Activated naive CD4-positive, alpha-beta T cell treated with anti-CD3 and anti-CD28 coated beads, Interleukin-2, amount 50 U/mL, for 24 hours (primary cell): ENCODE data around the gene CNOT1.
"Not testable (repeated sequence)": the region's sequence is repeated elsewhere in the genome, so short reads cannot be mapped to it uniquely, and the experiment has no call there.

Source experiments
- H3K27ac Mint-ChIP-seq: one replicate; pipeline ENCODE4 v1.8.0; 2021; ENCODE audit warnings: mild to moderate bottlenecking, mixed read lengths
- H3K27me3 Mint-ChIP-seq: one replicate; pipeline ENCODE4 v1.8.0; 2021; ENCODE audit warnings: mixed read lengths
- H3K36me3 Mint-ChIP-seq: one replicate; pipeline ENCODE4 v1.8.0; 2021; ENCODE audit warnings: mixed read lengths
- H3K4me1 Mint-ChIP-seq: one replicate; pipeline ENCODE4 v1.8.0; 2021; ENCODE audit warnings: mixed read lengths
- H3K4me3 Mint-ChIP-seq: one replicate; pipeline ENCODE4 v1.8.0; 2021; ENCODE audit warnings: mild to moderate bottlenecking, mixed read lengths
- H3K9me3 Mint-ChIP-seq: one replicate; pipeline ENCODE4 v1.8.0; 2021; ENCODE audit warnings: mixed read lengths

Gene CNOT1

DNA sequence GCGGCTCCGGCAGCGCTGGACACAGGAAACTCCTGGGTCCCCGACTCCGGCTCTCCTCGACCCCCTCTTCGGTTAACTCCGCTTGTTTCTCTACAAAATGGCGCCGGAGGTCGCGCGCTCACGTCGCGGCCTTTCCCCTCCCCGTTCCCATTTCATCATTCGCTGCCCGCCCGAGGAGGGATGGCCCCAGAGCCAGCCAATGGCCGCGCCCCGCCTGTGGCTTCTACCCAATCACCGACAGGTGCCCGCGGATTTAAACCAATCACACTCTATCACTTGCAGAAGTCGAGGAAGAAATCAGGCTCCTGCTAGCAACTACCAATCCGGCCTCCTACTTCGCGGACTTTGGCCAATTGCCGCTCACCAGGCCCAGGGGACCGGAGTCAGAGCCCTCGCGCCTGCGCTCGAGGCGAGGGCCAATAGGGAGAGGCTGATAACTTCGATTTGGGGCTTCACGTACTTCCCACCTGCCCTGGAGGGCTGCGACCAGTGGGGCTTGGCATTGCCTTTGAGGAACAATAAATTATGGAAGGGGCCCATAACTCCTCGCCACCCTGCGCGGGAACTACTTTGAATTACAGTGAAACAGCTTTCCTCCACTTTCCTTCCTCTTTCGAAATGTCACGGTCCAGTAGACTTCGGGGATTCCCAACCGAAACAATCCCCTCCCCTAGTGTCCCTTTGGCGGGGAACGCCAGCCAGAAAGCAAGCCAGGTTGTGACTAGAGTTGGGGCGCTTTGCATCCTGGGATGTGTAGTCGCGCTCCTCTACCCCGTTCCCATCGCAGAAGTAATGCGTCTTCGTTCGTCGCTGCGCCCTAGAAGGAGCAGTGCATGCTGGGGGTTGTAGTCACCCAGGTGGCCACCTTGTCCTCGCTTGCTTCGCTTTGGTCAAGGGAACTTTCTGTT lies at the start of gene CNOT1:
CNOT1 (minus strand) TSS at position 94 of the 908 bp plus-strand sequence. CDS start 30,489 bp downstream, outside the sequence.
- Mint-ChIP-seq H3K36me3 (peaks cover 7% of the 10 kb centered on the region), H3K27me3 (no peaks in the 10 kb centered on the region), H3K4me3 (peak within 1 kb of the TSS; percentile 99), H3K27ac (peak within 1 kb of the TSS; percentile 100), H3K9me3 (no peaks in the 10 kb centered on the region), H3K4me1 (peaks cover 29% of the 10 kb centered on the region)

DNA sequence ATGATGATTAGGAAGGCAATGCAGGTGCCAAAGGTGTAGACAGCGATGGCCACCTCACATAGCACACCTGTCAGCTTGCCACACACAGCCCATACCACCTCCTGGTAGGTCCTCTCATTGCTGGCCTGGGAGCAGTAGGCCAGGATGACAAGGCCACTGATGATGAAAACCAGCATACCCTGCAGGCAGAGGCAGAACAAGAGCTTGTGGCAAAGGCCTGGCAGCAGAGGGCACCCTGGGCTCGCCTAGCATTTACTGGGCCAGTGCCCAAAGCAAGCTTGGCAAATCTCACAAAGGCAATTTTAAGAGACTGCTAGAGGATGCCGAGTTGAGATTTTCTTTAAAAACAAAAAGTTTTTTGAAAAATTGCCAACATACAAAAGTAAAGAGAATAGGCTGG lies 49.1 kb upstream of the CNOT1 start:
- peaks cover 6% of the 10 kb centered on the region for H3K36me3 Mint-ChIP-seq
- peaks cover 17% of the 10 kb centered on the region for H3K4me1 Mint-ChIP-seq
- no peak overlapping the region for H3K27ac Mint-ChIP-seq
- no peak overlapping the region for H3K4me3 Mint-ChIP-seq
- H3K27me3 Mint-ChIP-seq = no peaks in the 10 kb centered on the region
- no peaks in the 10 kb centered on the region for H3K9me3 Mint-ChIP-seq

DNA sequence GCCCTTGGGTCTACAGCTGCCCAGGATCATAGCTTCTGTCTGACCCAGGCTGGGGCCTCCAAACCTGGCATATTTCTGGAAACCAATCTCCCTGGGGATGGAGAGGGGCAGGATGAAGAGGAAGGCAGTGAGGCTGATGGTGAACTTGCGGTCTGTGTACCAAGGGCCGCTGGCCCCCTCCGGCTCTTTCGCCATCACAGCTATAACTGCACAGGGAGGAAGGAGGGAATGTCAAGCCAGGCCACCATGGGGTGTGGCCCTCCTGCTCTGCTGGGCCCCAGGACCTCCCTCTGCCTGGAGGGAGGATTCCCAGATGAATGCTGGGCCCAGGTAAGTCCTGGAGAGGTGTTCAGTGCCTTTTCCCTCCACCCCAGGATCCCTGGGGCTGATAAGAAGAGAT lies 48.6 kb upstream of the CNOT1 start:
- H3K36me3 Mint-ChIP-seq = peaks cover 6% of the 10 kb centered on the region
- H3K27me3 Mint-ChIP-seq = no peaks in the 10 kb centered on the region
- no peaks in the 10 kb centered on the region for H3K9me3 Mint-ChIP-seq
- no peak overlapping the region for H3K27ac Mint-ChIP-seq
- no peak overlapping the region for H3K4me3 Mint-ChIP-seq
- H3K4me1 Mint-ChIP-seq = peaks cover 13% of the 10 kb centered on the region

GRCh38 chr16:58670946-58671583 lies 41.4 kb upstream of the CNOT1 start:
- Mint-ChIP-seq H3K36me3 (peaks cover 12% of the 10 kb centered on the region), H3K9me3 (no peaks in the 10 kb centered on the region), H3K4me3 (no peak overlapping the region), H3K27me3 (no peaks in the 10 kb centered on the region), H3K4me1 (no peaks in the 10 kb centered on the region), H3K27ac (no peak overlapping the region)

DNA sequence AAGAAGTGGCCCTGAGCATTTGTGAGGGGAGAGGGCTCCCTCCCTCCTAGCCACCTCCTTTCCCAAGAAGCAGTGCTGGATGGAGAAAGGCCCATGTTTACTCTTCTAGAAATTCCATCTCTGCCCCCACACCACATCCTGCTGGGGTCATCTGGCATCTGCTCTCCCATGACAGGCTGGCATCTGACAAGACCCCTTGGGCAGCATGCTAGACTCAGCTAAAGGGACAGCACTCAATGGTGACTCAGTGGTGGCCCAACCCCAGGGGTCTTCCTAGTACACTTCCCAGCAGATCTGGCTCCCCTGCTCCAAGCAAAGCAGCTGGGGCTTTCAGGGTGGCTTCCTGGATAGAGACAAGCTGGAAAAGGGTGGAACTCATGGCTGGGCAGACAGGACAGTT lies 40.6 kb upstream of the CNOT1 start:
- no peak overlapping the region for H3K4me3 Mint-ChIP-seq
- H3K9me3 Mint-ChIP-seq = no peaks in the 10 kb centered on the region
- H3K27me3 Mint-ChIP-seq = no peaks in the 10 kb centered on the region
- no peak overlapping the region for H3K27ac Mint-ChIP-seq
- H3K4me1 Mint-ChIP-seq = no peaks in the 10 kb centered on the region
- peaks cover 12% of the 10 kb centered on the region for H3K36me3 Mint-ChIP-seq

- H3K9me3 Mint-ChIP-seq = no peaks in the 10 kb centered on the region
- no peaks in the 10 kb centered on the region for H3K27me3 Mint-ChIP-seq
- H3K36me3 Mint-ChIP-seq = peaks cover 4% of the 10 kb centered on the region
- H3K27ac Mint-ChIP-seq = no peak overlapping the region
- H3K4me1 Mint-ChIP-seq = no peaks in the 10 kb centered on the region
- H3K4me3 Mint-ChIP-seq = no peak overlapping the region
These were observed 35.6 kb upstream of the CNOT1 start for GRCh38 chr16:58665200-58665599.

DNA sequence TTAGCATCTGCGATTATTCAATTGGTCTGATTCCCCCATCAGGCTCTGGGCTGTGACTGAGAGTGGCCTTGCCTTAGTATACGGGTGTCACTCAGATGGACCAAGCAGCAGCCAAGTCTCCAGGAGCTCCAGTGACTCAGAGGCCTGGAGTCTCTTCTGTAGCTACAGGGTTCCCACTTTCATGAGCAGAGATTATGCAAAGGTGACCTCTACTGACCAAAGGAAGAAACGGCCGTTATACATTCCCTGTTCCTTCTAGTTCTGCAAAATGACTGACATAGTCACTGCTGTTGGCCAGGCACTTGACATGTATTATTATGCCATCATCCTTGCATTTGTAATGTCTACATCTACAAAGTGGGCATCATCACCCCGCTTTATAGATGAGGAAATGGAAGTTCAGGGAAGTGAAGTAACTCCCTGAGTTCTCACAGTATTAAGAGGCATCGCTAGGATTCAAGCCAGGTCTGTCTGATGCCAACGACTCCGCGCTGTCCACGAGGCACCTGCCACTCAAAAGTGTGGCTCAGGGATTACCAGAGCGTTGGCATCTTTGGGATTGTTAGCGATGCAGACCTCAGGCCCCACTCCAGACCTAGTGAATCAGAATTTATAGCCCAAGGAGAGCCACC lies 31.7 kb upstream of the CNOT1 start:
- Mint-ChIP-seq H3K4me3 (no peak overlapping the region), H3K36me3 (no peaks in the 10 kb centered on the region), H3K4me1 (no peaks in the 10 kb centered on the region), H3K27ac (no peak overlapping the region), H3K9me3 (no peaks in the 10 kb centered on the region), H3K27me3 (no peaks in the 10 kb centered on the region)

- H3K36me3 Mint-ChIP-seq, H3K4me1 Mint-ChIP-seq, H3K27me3 Mint-ChIP-seq, H3K9me3 Mint-ChIP-seq, H3K4me3 Mint-ChIP-seq, H3K27ac Mint-ChIP-seq: not testable (repeated sequence)
These were observed 30.3 kb upstream of the CNOT1 start for GRCh38 chr16:58659911-58660310.

DNA sequence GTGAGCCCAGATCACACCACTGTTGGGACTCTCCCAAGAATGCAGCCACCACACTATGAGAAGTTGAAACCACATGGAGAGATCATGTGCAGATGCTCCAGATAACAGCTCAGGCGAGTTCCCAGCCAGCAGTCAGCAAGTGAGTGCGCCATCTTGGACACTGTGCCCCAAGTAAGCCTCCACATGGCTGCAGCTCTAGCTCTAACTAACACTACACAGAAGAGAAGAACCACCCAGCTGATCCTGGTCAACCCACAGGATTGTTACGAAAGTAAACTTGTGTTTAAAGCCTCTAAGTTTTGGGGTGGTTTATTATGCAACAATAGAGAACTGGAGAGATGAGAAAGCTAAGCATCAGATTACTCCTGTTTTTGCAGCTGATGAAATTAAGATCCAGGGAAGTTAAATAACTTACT lies 29.2 kb upstream of the CNOT1 start:
- no peak overlapping the region for H3K27ac Mint-ChIP-seq
- H3K9me3 Mint-ChIP-seq = no peaks in the 10 kb centered on the region
- H3K36me3 Mint-ChIP-seq = no peaks in the 10 kb centered on the region
- H3K4me1 Mint-ChIP-seq = no peaks in the 10 kb centered on the region
- peaks cover 3% of the 10 kb centered on the region for H3K27me3 Mint-ChIP-seq
- no peak overlapping the region for H3K4me3 Mint-ChIP-seq

GRCh38 chr16:58656899-58657298 lies 27.3 kb upstream of the CNOT1 start:
- Mint-ChIP-seq H3K4me1 (no peaks in the 10 kb centered on the region), H3K36me3 (no peaks in the 10 kb centered on the region), H3K27ac (no peak overlapping the region), H3K9me3 (no peaks in the 10 kb centered on the region), H3K4me3 (no peak overlapping the region), H3K27me3 (peaks cover 3% of the 10 kb centered on the region)

DNA sequence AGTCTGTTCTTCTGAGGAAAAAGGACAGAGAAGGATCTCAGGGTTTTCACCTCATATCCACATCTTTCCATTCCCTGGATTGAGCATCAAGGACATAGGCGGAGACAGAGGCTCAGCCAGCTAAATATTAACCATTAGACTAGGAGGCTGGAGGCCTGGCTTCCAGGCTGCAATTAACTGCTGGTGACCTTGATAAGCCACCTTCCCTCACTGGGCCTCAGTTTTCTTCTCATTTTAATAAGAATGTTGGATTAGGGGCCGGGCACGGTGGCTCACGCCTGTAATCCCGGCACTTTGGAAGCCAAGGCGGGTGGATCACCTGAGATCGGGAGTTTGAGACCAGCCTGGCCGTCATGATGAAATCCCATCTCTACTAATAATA lies 25.6 kb upstream of the CNOT1 start:
- Mint-ChIP-seq H3K27ac (no peak overlapping the region), H3K9me3 (no peaks in the 10 kb centered on the region), H3K27me3 (peaks cover 3% of the 10 kb centered on the region), H3K36me3 (no peaks in the 10 kb centered on the region), H3K4me1 (no peaks in the 10 kb centered on the region), H3K4me3 (no peak overlapping the region)

DNA sequence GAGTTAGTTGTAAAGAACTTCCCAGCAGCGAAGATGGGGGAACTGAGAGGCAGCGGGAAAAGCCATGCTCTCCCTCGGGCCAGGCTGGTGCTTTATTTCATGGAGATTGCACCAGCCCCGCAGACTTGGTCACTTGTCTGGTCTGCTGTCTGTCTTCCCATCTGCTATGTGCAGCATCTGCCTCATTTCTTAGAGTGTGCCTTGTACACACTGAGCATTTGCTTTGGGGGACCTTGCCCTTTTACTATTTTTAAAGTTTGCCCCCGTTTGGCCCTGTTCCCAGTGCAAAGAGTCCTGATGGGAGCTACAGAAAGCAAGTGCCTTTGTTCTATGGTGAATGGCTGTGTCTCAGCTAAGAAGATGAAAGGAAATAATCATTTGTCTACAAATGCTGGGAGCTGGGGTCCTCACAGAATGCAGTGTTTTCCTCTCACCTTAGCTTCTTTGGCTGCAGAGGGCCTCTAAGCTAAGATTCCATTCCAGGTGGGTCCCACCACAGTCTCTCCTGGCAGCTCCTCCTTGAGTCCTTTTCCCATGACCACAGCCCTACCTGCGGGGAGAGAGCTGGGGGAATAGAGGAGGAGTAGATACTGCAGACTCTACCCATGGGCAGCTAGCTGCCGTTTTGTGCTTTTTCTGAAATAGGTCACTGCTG lies 25.1 kb upstream of the CNOT1 start:
- Mint-ChIP-seq H3K4me3 (no peak overlapping the region), H3K4me1 (no peaks in the 10 kb centered on the region), H3K9me3 (no peaks in the 10 kb centered on the region), H3K36me3 (no peaks in the 10 kb centered on the region), H3K27me3 (peaks cover 3% of the 10 kb centered on the region), H3K27ac (no peak overlapping the region)

DNA sequence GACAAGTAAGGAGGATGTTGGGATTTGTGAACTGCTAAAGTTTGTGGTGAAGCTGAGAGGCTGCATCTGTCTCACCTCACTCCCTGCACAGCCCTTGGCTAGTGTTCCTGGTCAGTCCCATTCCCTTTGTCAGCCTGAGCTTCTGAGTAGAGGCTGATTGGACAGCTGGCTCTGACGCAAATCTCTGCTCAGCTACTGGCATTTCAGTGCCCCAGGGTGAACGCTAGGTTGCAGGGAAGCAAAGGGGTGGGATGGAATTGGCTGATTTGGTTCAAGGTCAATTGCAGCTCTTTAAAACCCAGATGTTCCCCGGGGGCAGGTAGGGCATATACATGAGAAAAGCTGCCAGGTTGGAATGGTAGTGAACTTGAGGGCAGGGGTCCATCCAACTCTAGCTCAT lies 23.1 kb upstream of the CNOT1 start:
- Mint-ChIP-seq H3K27ac (no peak overlapping the region), H3K4me3 (no peak overlapping the region), H3K36me3 (no peaks in the 10 kb centered on the region), H3K27me3 (peaks cover 3% of the 10 kb centered on the region), H3K9me3 (no peaks in the 10 kb centered on the region), H3K4me1 (no peaks in the 10 kb centered on the region)

DNA sequence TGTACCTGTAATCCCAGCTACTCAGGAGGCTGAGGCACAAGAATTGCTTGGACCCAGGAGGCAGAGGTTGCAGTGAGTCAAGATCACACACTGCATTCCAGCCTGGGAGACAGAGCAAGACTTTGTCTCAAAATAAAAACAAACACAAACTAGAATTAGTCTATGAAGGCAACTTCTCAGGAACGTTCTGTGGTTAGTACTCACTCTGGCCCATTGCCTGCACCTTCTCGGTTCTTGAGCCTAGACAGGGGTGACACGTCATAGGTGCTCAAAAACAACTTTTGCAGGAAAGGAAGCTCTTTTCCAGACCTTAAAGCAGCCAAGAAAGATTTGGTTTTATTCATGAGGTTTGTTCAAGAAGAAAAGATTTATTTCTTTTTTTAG lies 22.3 kb upstream of the CNOT1 start:
- Mint-ChIP-seq H3K9me3 (no peaks in the 10 kb centered on the region), H3K27me3 (peaks cover 3% of the 10 kb centered on the region), H3K4me3 (no peak overlapping the region), H3K36me3 (no peaks in the 10 kb centered on the region), H3K27ac (no peak overlapping the region), H3K4me1 (no peaks in the 10 kb centered on the region)

DNA sequence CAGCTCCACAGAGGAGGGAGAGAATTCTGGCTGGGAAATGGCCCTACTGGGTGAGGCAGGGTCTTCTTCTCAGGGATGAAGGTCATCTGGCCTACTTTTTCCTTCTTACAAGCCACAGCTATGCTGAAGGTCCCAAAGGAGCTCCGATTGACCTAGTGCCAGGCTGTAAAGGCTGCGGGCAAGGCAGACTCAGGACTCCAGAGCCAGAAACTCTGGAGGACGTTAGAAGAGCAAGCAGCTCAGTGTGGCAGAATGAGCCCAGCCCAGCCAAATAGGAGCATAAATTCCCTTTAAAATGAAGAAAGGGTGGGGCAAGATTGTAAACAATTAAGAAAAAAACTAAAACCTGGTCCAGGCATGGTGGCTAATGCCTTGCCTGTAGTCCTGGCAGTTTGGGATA lies 20.1 kb upstream of the CNOT1 start:
- Mint-ChIP-seq H3K36me3 (no peaks in the 10 kb centered on the region), H3K9me3 (no peaks in the 10 kb centered on the region), H3K4me3 (no peak overlapping the region), H3K27ac (no peak overlapping the region), H3K4me1 (no peaks in the 10 kb centered on the region), H3K27me3 (peaks cover 3% of the 10 kb centered on the region)

DNA sequence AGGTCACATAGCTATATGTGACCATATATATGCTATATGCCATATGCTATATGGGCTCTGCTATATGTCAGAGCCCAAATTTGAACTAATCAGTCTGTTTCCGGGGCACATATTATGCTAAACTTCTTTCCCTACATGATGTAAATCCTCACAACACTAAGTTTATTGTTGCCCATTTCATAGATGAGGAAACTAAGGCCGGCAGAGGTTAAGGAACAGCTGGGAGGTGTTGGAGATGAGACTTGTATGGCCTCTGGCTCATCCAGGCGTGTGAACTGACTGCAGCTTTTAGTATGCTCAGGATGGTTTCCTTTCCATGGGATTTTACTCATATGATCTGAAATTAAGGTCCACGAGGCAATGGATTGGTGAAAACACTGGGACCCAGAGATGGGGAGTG lies 17.5 kb upstream of the CNOT1 start:
- Mint-ChIP-seq H3K4me3 (no peak overlapping the region), H3K36me3 (no peaks in the 10 kb centered on the region), H3K9me3 (no peaks in the 10 kb centered on the region), H3K27me3 (no peaks in the 10 kb centered on the region), H3K4me1 (no peaks in the 10 kb centered on the region), H3K27ac (no peak overlapping the region)
